HEK293 (cell line): ENCODE results near the gene MYO5B.

Experiments
- BCL6B ChIP-seq: fragments of 450-650 bp; formaldehyde crosslinking; IDR thresholded peaks from 2 replicates; pipeline ENCODE4 v1.5.1; 2017; ENCODE audit warnings: missing biosample characterization, missing genetic modification characterization
- CTCF ChIP-seq: fragments of 450-650 bp; formaldehyde crosslinking; IDR thresholded peaks from 2 replicates; pipeline ENCODE4 v1.5.1; 2016; ENCODE audit warnings: missing biosample characterization, missing genetic modification characterization
- IKZF3 ChIP-seq: fragments of 450-650 bp; IDR thresholded peaks from 2 replicates; pipeline ENCODE4 v1.5.0; 2018; ENCODE audit warnings: missing biosample characterization, mild to moderate bottlenecking, missing genetic modification characterization, moderate library complexity
- OVOL3 ChIP-seq: fragments of 450-650 bp; formaldehyde crosslinking; IDR thresholded peaks from 2 replicates; pipeline ENCODE4 v1.5.1; 2016; ENCODE audit warnings: missing biosample characterization, missing genetic modification characterization
- PATZ1 ChIP-seq: fragments of 450-650 bp; formaldehyde crosslinking; IDR thresholded peaks from 2 replicates; pipeline ENCODE4 v1.5.1; 2016; ENCODE audit warnings: missing biosample characterization, missing genetic modification characterization
- PRDM6 ChIP-seq: fragments of 450-650 bp; formaldehyde crosslinking; IDR thresholded peaks from 2 replicates; pipeline ENCODE4 v1.5.1; 2017; ENCODE audit warnings: missing biosample characterization, missing genetic modification characterization
- SETDB1 ChIP-seq: IDR thresholded peaks from one replicate; pipeline ENCODE4 v1.6.1; 2017; ENCODE audit warnings: mild to moderate bottlenecking, low read length, moderate library complexity, mixed read lengths; ENCODE audit not compliant: insufficient read length
- TSHZ1 ChIP-seq: fragments of 450-650 bp; formaldehyde crosslinking; IDR thresholded peaks from 2 replicates; pipeline ENCODE4 v1.5.1; 2016; ENCODE audit warnings: missing biosample characterization, missing genetic modification characterization, borderline replicate concordance
- YY2 ChIP-seq: fragments of 450-650 bp; formaldehyde crosslinking; IDR thresholded peaks from 2 replicates; pipeline ENCODE4 v1.5.1; 2016; ENCODE audit warnings: missing biosample characterization, missing genetic modification characterization
- ZBTB8A ChIP-seq: fragments of 450-650 bp; formaldehyde crosslinking; IDR thresholded peaks from 2 replicates; pipeline ENCODE4 v1.5.1; 2016; ENCODE audit warnings: missing biosample characterization, missing genetic modification characterization
- ZEB2 ChIP-seq: fragments of 450-650 bp; formaldehyde crosslinking; IDR thresholded peaks from 2 replicates; pipeline ENCODE4 v1.5.1; 2016; ENCODE audit warnings: missing biosample characterization, missing genetic modification characterization
- ZFP3 ChIP-seq: fragments of 450-650 bp; formaldehyde crosslinking; IDR thresholded peaks from 2 replicates; pipeline ENCODE4 v1.5.1; 2016; ENCODE audit warnings: low read depth, missing biosample characterization, missing genetic modification characterization
- ZFP37 ChIP-seq: fragments of 450-650 bp; formaldehyde crosslinking; IDR thresholded peaks from 2 replicates; pipeline ENCODE4 v1.5.1; 2016; ENCODE audit warnings: missing biosample characterization, missing genetic modification characterization
- ZIC2 ChIP-seq: fragments of 450-650 bp; formaldehyde crosslinking; IDR thresholded peaks from 2 replicates; pipeline ENCODE4 v1.5.1; 2016; ENCODE audit warnings: missing biosample characterization, missing genetic modification characterization
- ZNF114 ChIP-seq: fragments of 450-650 bp; formaldehyde crosslinking; IDR thresholded peaks from 2 replicates; pipeline ENCODE4 v1.5.0; 2017; ENCODE audit warnings: missing biosample characterization, missing genetic modification characterization
- ZNF292 ChIP-seq: fragments of 450-650 bp; formaldehyde crosslinking; IDR thresholded peaks from 2 replicates; pipeline ENCODE4 v1.5.1; 2016; ENCODE audit warnings: low read depth, missing biosample characterization, missing genetic modification characterization, borderline replicate concordance
- ZNF335 ChIP-seq: fragments of 450-650 bp; formaldehyde crosslinking; conservative IDR thresholded peaks from 2 replicates; pipeline ENCODE4 v1.5.1; 2016; ENCODE audit warnings: missing biosample characterization, missing genetic modification characterization
- ZNF449 ChIP-seq: fragments of 450-650 bp; formaldehyde crosslinking; IDR thresholded peaks from 2 replicates; pipeline ENCODE4 v1.5.1; 2017; ENCODE audit warnings: missing biosample characterization, mild to moderate bottlenecking, missing genetic modification characterization, moderate library complexity
- ZNF510 ChIP-seq: fragments of 450-650 bp; formaldehyde crosslinking; IDR thresholded peaks from 2 replicates; pipeline ENCODE4 v1.5.1; 2018; ENCODE audit warnings: mild to moderate bottlenecking, missing genetic modification characterization, missing biosample characterization; ENCODE audit not compliant: insufficient replicate concordance
- ZNF530 ChIP-seq: fragments of 450-650 bp; formaldehyde crosslinking; IDR thresholded peaks from 2 replicates; pipeline ENCODE4 v1.5.1; 2016; ENCODE audit warnings: low read depth, missing biosample characterization, missing genetic modification characterization
- ZNF560 ChIP-seq: fragments of 450-650 bp; formaldehyde crosslinking; IDR thresholded peaks from 2 replicates; pipeline ENCODE4 v1.5.1; 2017; ENCODE audit warnings: missing biosample characterization, missing genetic modification characterization, borderline replicate concordance
- ZNF624 ChIP-seq: fragments of 450-650 bp; formaldehyde crosslinking; IDR thresholded peaks from 2 replicates; pipeline ENCODE4 v1.5.1; 2017; ENCODE audit warnings: missing biosample characterization, missing genetic modification characterization
- ZNF791 ChIP-seq: fragments of 450-650 bp; formaldehyde crosslinking; IDR thresholded peaks from 2 replicates; pipeline ENCODE4 v1.5.1; 2016; ENCODE audit warnings: missing biosample characterization, missing genetic modification characterization
- ZNF837 ChIP-seq: fragments of 450-650 bp; formaldehyde crosslinking; IDR thresholded peaks from 2 replicates; pipeline ENCODE4 v1.5.1; 2016; ENCODE audit warnings: missing biosample characterization, missing genetic modification characterization
- ZSCAN30 ChIP-seq: fragments of 450-650 bp; IDR thresholded peaks from 2 replicates; pipeline ENCODE4 v1.5.1; 2018; ENCODE audit warnings: missing biosample characterization, mild to moderate bottlenecking, missing genetic modification characterization, moderate library complexity
- ZSCAN4 ChIP-seq: fragments of 450-650 bp; formaldehyde crosslinking; IDR thresholded peaks from 2 replicates; pipeline ENCODE4 v1.5.1; 2017; ENCODE audit warnings: missing biosample characterization, missing genetic modification characterization

The MYO5B gene

GRCh38 chr18:49863769-49864621 is 331.0 kb downstream of the MYO5B start (continued):
- TF ChIP-seq BCL6B (tag by site-specific recombination): no peak
- TF ChIP-seq ZNF114 (tag by site-specific recombination): no peak
- no peak for TF ChIP-seq ZNF560 (tag by site-specific recombination)
- TF ChIP-seq IKZF3 (tag by site-specific recombination): no peak
- TF ChIP-seq ZSCAN30 (tag by site-specific recombination): 0 out of 2 replicates have a peak, but pooled peaks have one; percentile 46
- TF ChIP-seq ZNF624: no peak
- peak; percentile 33 for TF ChIP-seq PATZ1
- TF ChIP-seq ZNF335: peak; percentile 61
- no peak for TF ChIP-seq ZBTB8A (tag by site-specific recombination)
- TF ChIP-seq ZNF510: no peak
- peak; percentile 79 for TF ChIP-seq YY2 (tag by site-specific recombination)
- peak; percentile 39; the same call in 1 of the 2 replicates for TF ChIP-seq ZEB2 (tag by site-specific recombination)
- TF ChIP-seq ZNF791: no peak
- TF ChIP-seq ZNF530 (tag by site-specific recombination): no peak
- TF ChIP-seq ZIC2: peak; percentile 40; the same call in 1 of the 2 replicates
- peak; percentile 71 for TF ChIP-seq CTCF (tag by site-specific recombination)
- TF ChIP-seq ZFP37: no peak
- TF ChIP-seq SETDB1: no peak
- no peak for TF ChIP-seq ZNF449 (tag by site-specific recombination)
- no peak for TF ChIP-seq ZNF837
- TF ChIP-seq ZFP3: no peak
- no peak for TF ChIP-seq OVOL3 (tag by site-specific recombination)
- no peak for TF ChIP-seq ZSCAN4 (tag by site-specific recombination)
- no peak for TF ChIP-seq PRDM6
- TF ChIP-seq TSHZ1 (tag by site-specific recombination): no peak
- TF ChIP-seq ZNF292: no peak
